ENCODE data around the gene OXER1. TPM values are rescaled to one million over a fixed set of nuclear protein-coding genes. Genes with fewer than 3 reads are reported as not detected.

Gene OXER1
- total RNA-seq, 1 donor from 2014 or later, result 0.19 TPM

DNA sequence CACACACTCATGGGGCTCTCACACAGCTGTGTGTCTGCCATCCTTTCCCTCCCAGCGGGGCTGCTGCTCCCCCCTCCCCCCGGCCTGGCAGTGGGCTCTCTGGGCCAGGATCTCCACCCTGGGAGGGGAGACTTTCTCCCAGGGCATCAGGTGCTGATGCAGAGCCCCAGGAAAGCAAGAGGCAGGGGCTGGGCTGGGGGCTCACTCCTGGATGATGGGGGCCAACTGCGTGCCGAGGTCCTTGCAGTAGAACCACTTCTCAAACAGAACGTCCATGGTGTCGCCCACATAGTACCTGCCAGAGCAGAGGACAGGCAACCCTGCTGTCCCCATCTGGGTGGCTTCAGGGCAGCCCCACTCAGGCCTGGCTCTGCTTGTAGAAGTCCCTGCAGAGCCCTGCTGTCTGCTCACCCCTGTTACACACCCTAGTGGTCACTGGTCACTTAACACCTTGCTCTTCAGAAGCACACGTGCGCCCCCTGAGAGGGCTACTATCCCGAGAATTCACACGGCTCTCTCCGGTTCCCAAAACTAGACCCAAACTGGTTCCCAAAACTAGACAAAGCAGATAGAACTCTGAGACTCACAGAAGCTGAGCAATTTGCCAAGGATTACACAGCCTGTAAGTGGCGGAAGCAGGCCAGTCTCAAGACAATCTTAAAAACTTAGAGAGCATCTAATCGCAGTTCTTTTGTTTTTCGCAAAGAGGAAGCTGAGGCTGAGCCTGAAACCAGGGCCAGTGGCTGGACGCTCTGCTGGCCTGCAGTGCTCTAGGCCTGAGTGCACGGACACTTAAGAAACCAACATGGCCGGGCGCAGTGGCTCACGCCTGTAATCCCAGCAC is 6.6 kb upstream of the OXER1 start:
- no peaks in the 10 kb centered on the region for H3K36me3 Mint-ChIP-seq (ENCODE audit: low read depth)
- H3K4me1 Mint-ChIP-seq, result peaks cover 5% of the 10 kb centered on the region
- H3K27ac Mint-ChIP-seq, result no peak overlapping the region
- DNase-seq, result no peak
- H3K27me3 Mint-ChIP-seq, result no peaks in the 10 kb centered on the region
- intact Hi-C loops (cut with micrococcal nuclease), result no loop called here
- no peaks in the 10 kb centered on the region for H3K9me3 Mint-ChIP-seq
- H3K4me3 Mint-ChIP-seq, result no peak overlapping the region

- no peak for DNase-seq
- H3K4me1 Mint-ChIP-seq, result no peaks in the 10 kb centered on the region
- no peaks in the 10 kb centered on the region for H3K27me3 Mint-ChIP-seq
- no peak overlapping the region for H3K27ac Mint-ChIP-seq
- no peaks in the 10 kb centered on the region for H3K36me3 Mint-ChIP-seq (ENCODE audit: low read depth)
- intact Hi-C loops (cut with micrococcal nuclease), result no loop called here
- no peaks in the 10 kb centered on the region for H3K9me3 Mint-ChIP-seq
- H3K4me3 Mint-ChIP-seq, result no peak overlapping the region
Observed at GRCh38 chr2:42769583-42770287, 5.8 kb upstream of the OXER1 start.

DNA sequence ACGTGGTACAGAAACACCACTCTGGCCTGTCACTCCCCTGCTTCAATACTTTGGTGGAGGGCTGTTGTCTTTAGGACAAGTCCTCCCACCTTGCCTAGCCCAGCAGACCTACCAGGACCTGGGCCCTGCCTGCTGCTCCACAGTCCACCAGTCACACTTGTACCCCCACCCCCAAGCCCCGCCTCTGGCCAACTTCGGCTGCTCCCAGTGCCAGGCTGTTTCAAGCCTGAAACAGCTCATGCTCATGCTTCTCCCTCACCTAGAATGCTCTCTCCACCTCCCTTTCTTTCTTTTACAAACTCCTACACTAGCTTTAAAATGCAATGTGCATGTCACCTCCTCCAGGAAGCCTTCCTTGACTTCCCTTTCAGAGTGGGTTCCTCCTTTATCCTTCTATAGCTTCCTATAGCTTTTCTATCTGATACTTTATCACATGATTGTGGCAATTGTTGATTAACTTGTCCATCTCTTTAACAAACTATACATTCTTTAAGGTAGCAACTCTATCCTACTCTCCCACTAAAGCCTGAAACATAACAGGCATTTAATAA is 4.8 kb upstream of the OXER1 start:
- intact Hi-C loops (cut with micrococcal nuclease), result no loop called here
- Mint-ChIP-seq H3K4me3 (no peak overlapping the region), H3K36me3 (ENCODE audit: low read depth) (no peaks in the 10 kb centered on the region), H3K4me1 (no peaks in the 10 kb centered on the region), H3K9me3 (no peaks in the 10 kb centered on the region), H3K27ac (no peak overlapping the region), H3K27me3 (no peaks in the 10 kb centered on the region)
- no peak for DNase-seq

DNA sequence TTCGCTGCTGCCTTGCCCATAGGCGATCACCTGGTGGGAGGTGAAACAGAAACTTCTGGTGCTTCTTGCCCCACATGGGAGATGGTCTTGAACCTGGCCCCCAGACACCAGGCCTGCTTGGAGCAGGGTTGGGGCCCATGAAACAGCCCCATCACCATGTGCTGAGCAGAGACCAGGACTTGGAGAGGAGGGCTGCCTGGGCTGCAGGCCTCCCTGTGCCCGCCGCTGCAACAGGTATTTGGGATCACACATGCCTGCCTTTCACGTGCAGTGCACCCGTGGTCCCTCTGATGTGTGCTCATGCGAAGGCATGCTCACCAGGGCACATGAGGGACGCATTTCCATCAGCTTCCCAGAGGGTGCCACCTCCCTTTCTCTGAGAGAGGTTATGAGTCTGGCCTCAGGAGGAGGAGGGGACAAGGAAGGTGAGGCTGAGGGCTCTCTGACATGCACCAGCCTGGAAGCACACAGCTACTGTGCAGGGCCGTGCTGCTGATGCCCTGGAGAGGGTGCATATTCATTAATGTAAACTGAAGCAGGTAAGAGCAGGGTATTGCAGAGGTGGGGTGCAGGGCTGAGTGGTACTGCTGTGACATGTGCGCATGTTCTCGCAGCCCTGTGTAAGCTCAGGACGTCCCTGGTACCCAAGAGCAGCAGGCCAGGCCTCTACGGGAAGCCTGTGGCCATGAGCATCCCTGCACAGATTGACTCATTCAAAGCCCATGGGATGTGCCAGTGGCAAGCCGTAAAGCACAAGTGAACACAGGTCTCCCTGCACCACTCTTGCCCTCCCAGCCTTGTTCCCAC is 4.2 kb upstream of the OXER1 start:
- no peak overlapping the region for H3K4me3 Mint-ChIP-seq
- intact Hi-C loops (cut with micrococcal nuclease), result no loop called here
- DNase-seq, result no peak
- H3K36me3 Mint-ChIP-seq (ENCODE audit: low read depth), result no peaks in the 10 kb centered on the region
- H3K9me3 Mint-ChIP-seq, result no peaks in the 10 kb centered on the region
- H3K27ac Mint-ChIP-seq, result no peak overlapping the region
- H3K4me1 Mint-ChIP-seq, result no peaks in the 10 kb centered on the region
- H3K27me3 Mint-ChIP-seq, result no peaks in the 10 kb centered on the region

DNA sequence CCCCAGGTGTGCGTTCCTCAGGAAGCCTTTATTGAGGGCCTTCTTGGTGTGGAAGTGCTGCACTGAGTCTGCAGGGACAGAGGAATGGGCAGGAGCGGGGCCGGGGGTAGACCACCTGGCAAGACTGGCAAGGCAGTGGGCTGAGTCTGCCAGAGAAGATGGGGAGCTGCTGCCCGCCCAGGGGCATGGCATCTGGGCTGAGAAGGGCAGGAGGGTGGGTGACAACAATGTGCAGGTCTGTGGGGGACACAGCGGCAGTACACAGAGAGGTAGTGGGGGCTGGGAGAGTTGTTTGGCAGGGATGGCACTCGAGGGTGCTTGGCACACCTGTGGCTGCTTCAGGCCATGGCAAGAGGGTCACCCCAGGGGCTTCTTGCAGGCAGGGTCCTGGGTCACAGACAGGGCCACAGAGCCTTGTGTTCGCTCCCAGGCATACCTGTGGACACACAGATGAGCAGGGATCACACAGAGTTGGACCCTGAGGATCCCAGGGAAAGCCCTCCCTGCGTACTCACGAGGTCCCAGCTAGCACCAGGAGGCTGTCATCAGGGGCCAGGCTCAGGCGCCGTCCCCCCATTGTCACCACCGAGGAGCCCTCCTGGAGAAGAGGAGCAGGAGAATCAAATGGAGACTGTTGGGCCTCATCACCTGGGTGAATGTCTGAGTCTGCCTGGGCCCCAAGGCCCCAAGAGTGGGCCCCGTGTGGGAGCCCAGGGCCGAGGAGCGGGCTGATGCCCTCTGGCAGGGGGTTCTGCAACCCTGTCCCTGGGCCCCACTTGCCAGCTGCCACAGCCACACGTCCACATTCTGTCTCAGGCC is 3.4 kb upstream of the OXER1 start:
- Mint-ChIP-seq H3K36me3 (ENCODE audit: low read depth) (no peaks in the 10 kb centered on the region), H3K9me3 (no peaks in the 10 kb centered on the region), H3K4me3 (no peak overlapping the region), H3K27ac (no peak overlapping the region), H3K4me1 (no peaks in the 10 kb centered on the region), H3K27me3 (no peaks in the 10 kb centered on the region)
- intact Hi-C loops (cut with micrococcal nuclease), result no loop called here
- no peak for DNase-seq

GRCh38 chr2:42765686-42766085 is 1.8 kb upstream of the OXER1 start:
- intact Hi-C loops (cut with micrococcal nuclease), result no loop called here
- no peaks in the 10 kb centered on the region for H3K9me3 Mint-ChIP-seq
- H3K4me1 Mint-ChIP-seq, result no peaks in the 10 kb centered on the region
- no peaks in the 10 kb centered on the region for H3K27me3 Mint-ChIP-seq
- no peaks in the 10 kb centered on the region for H3K36me3 Mint-ChIP-seq (ENCODE audit: low read depth)
- DNase-seq, result no peak
- H3K27ac Mint-ChIP-seq, result no peak overlapping the region
- no peak overlapping the region for H3K4me3 Mint-ChIP-seq

- Mint-ChIP-seq H3K27ac (no peak overlapping the region), H3K4me1 (no peaks in the 10 kb centered on the region), H3K27me3 (no peaks in the 10 kb centered on the region), H3K9me3 (no peaks in the 10 kb centered on the region), H3K4me3 (no peak overlapping the region), H3K36me3 (ENCODE audit: low read depth) (no peaks in the 10 kb centered on the region)
- DNase-seq, result no peak
- intact Hi-C loops (cut with micrococcal nuclease), result no loop called here
Observed at GRCh38 chr2:42764901-42765300, 966 bp upstream of the OXER1 start.

- Mint-ChIP-seq H3K4me1 (no peaks in the 10 kb centered on the region), H3K27me3 (no peaks in the 10 kb centered on the region), H3K4me3 (no peak overlapping the region), H3K27ac (peak overlapping the region; percentile 36), H3K9me3 (no peaks in the 10 kb centered on the region), H3K36me3 (ENCODE audit: low read depth) (no peaks in the 10 kb centered on the region)
- intact Hi-C loops (cut with micrococcal nuclease), result no loop called here
- no peak for DNase-seq
Observed at GRCh38 chr2:42762823-42763804, 821 bp downstream of the OXER1 start.

GRCh38 chr2:42762155-42762554 is 1.8 kb downstream of the OXER1 start:
- Mint-ChIP-seq H3K4me1 (peaks cover 1% of the 10 kb centered on the region), H3K36me3 (ENCODE audit: low read depth) (no peaks in the 10 kb centered on the region), H3K27me3 (no peaks in the 10 kb centered on the region), H3K27ac (no peak overlapping the region), H3K4me3 (no peak overlapping the region), H3K9me3 (no peaks in the 10 kb centered on the region)
- DNase-seq, result no peak
- intact Hi-C loops (cut with micrococcal nuclease), result no loop called here

- Mint-ChIP-seq H3K4me3 (no peak overlapping the region), H3K27ac (no peak overlapping the region), H3K36me3 (ENCODE audit: low read depth) (no peaks in the 10 kb centered on the region), H3K9me3 (no peaks in the 10 kb centered on the region), H3K27me3 (no peaks in the 10 kb centered on the region), H3K4me1 (peaks cover 2% of the 10 kb centered on the region)
- no peak for DNase-seq
- intact Hi-C loops (cut with micrococcal nuclease), result no loop called here
Observed at GRCh38 chr2:42761554-42761953, 2.4 kb downstream of the OXER1 start.

DNA sequence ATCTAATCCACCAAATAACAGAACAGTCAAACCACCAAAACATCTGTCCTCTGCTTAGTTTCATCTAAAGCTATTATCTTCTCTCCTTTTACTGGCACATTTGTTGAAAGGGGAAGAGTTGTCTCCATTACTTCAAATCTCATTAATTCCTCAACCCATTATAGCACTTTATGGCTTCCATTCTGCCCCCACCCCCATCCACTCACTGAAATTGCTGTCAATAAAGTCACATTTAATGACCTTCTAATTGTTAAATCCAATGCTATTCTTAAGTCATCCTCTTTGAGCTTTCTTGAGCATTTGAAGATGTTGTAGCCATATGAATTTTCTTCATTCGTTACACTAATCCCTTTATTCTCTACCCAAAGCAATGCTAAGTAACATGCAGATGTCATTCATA is 5.2 kb downstream of the OXER1 start:
- Mint-ChIP-seq H3K9me3 (no peaks in the 10 kb centered on the region), H3K4me3 (no peak overlapping the region), H3K4me1 (peaks cover 2% of the 10 kb centered on the region), H3K27me3 (no peaks in the 10 kb centered on the region), H3K36me3 (ENCODE audit: low read depth) (no peaks in the 10 kb centered on the region), H3K27ac (no peak overlapping the region)
- intact Hi-C loops (cut with micrococcal nuclease), result no loop called here
- no peak for DNase-seq

DNA sequence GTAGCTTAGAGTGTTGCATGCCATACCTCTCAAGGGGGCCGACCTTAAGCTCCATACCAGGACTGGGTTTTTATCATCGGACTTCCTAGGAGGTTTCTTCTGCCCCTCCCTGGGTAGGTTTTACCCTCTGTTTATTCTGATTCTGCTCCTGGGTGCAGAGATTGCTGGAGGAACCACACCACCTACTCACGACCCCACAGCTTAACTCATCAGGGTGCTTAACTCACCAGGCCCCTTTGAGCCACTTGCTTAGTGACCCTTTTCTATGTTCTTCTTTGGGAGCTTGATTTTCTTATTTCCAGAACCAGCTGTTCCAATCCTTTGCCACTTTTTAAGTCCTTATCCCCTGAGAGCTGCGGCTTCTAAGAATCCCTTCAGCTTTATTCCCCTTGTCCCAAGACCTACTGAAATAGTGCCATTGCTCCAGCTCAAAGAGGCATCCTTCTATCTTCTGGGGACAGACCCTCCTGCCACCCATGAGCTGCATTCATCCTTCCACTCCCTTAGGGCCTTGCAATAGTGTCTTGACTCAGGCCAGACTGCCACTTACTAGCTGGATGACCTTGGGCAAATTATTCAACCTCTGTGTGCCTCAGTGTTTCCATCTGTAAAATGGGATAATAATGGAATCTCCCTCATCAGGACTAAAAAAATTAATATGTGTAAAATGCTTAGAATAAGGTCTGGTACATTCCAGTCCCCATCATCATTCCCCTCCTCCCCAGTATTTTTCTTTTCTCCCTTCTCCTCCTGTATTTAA is 5.8 kb downstream of the OXER1 start:
- H3K27ac Mint-ChIP-seq, result no peak overlapping the region
- H3K9me3 Mint-ChIP-seq, result no peaks in the 10 kb centered on the region
- intact Hi-C loops (cut with micrococcal nuclease), result no loop called here

More for the DNA sequence above, 5.8 kb downstream of the OXER1 start:
- Mint-ChIP-seq H3K4me1 (peaks cover 2% of the 10 kb centered on the region), H3K27me3 (no peaks in the 10 kb centered on the region), H3K4me3 (no peak overlapping the region), H3K36me3 (ENCODE audit: low read depth) (no peaks in the 10 kb centered on the region)
- no peak for DNase-seq
